Stomach (tissue), 4 donors: ENCODE data around the gene GNGT2.

Source experiments
- CTCF ChIP-seq, 7 experiments: fragments of 450-650 bp in 4 of 7; fragments of 200-600 bp in 3 of 7; sonication (generic) in 3 of 7; IDR thresholded peaks; one replicate each; pipeline ENCODE4 v1.5.1; 2016 to 2019; ENCODE audit warnings: antibody characterized with exemption in 7 of 7, control low read depth in 2 of 7, mild to moderate bottlenecking in 1 of 7
- POLR2AphosphoS5 ChIP-seq, 3 donors: sonication (generic); formaldehyde crosslinking; IDR thresholded peaks; one replicate each; pipeline ENCODE4 v1.6.1; 2016; ENCODE audit warnings: antibody characterized with exemption in 3 of 3

- no peak for TF ChIP-seq CTCF (IDR thresholded peaks at IDR 0.05)
- no peak for TF ChIP-seq POLR2AphosphoS5 (IDR thresholded peaks at IDR 0.05)
Observed at GRCh38 chr17:49197346-49197998, 12.9 kb downstream of the GNGT2 start.
